GM12801 (cell line): ENCODE measurements around the gene ELK3.

Source experiments
- TF ChIP-seq, protein P1 (sequence below): IDR thresholded peaks from one replicate; pipeline ENCODE4 v1.5.1; 2011; ENCODE audit warnings: control low read depth; ENCODE audit not compliant: insufficient read length; ENCODE audit errors: extremely low read depth

ELK3 gene

DNA sequence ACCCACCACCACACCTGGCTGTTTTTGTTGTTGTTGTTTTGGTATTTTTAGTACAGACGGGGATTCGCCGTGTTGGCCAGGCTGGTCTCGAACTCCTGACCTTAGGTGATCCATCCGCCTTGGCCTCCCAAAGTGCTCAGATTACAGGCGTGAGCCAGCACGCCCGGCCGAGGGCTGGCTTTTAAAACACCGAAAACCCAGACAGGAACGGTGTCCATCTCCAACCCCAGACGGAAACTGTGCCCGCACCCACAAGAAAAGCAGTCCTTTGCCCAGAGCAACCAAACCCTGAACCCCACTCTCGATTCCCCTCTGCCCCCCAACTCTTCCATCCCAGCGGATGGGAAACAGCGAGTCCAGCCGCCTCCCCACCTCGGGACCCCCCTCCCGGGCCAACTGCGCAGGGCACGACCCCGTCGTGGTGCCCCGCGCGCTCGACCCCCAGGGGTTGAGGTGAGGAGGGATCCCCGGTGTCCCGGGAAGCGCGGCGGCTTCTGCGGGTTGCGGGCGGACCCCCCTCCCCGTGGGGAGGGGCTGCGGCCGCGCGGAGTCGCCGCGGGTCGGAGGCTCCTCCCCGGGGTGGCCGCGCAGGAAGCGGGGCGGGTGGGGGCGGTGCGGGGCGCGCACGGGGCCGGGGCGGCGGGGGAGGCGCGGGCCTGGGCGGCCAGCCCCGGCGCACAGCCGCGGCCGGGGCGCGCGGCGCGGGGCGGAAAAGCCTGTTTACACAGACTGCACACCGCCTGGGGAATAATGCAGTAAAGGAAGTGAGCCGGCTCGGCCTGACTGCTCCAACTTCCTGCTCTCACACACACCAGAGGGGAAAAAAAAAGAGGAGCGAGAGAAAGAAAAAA, at the start of gene ELK3:
Gene ELK3 (plus strand): TSS at position 651 of the 851 bp plus-strand sequence.
- TF ChIP-seq, protein P1, sequence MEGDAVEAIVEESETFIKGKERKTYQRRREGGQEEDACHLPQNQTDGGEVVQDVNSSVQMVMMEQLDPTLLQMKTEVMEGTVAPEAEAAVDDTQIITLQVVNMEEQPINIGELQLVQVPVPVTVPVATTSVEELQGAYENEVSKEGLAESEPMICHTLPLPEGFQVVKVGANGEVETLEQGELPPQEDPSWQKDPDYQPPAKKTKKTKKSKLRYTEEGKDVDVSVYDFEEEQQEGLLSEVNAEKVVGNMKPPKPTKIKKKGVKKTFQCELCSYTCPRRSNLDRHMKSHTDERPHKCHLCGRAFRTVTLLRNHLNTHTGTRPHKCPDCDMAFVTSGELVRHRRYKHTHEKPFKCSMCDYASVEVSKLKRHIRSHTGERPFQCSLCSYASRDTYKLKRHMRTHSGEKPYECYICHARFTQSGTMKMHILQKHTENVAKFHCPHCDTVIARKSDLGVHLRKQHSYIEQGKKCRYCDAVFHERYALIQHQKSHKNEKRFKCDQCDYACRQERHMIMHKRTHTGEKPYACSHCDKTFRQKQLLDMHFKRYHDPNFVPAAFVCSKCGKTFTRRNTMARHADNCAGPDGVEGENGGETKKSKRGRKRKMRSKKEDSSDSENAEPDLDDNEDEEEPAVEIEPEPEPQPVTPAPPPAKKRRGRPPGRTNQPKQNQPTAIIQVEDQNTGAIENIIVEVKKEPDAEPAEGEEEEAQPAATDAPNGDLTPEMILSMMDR: no peak

DNA sequence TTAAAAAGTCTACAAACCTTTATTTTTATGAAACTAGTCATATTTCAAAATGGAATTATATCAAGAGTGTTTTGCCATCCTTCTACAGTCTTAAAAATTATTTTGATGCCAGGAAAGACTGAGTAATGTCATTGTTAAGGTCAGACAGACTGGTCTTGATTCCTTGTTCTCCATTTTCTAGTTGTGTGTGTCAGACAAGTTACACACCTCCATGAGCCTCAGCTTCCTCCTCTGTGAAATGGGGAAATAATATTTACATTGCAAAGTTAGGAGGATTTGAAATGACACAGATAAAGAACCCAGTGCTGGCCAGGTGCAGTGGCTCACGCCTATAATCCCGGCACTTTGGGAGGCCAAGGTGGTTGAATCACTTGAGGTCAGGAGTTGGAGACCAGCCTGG, 47.4 kb upstream of the ELK3 start:
- TF ChIP-seq, protein P1: no peak

- TF ChIP-seq, protein P1: no peak
Observed at GRCh38 chr12:96150442-96150841, 43.7 kb upstream of the ELK3 start.

DNA sequence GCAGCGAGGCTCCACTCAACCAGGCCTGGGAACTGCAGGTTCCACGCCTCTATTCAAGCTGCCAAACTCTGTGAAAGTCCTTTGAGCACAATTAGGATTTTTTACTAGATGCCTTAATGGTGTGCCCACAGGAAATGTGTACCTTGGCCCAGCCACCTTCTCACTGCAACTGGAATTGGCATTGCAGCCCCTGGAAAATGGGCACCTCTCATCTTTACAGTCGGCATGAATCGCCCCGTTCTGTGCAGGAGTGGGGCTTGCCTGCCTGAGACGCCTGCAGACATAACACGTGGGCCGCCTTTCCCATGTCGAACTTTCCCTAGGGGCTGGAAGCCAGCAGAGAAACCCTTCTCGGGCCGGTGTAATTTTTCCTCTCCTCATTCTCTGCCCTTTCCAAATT, 42.0 kb upstream of the ELK3 start:
- TF ChIP-seq, protein P1: no peak

- TF ChIP-seq, protein P1: no peak
Observed at GRCh38 chr12:96153131-96153725, 40.9 kb upstream of the ELK3 start.

- TF ChIP-seq, protein P1: no peak
Observed at GRCh38 chr12:96155181-96155580, 39.0 kb upstream of the ELK3 start.

GRCh38 chr12:96155781-96156180, 38.4 kb upstream of the ELK3 start:
- TF ChIP-seq, protein P1: no peak
